ENCODE data around the gene VPS35L. TPM values are rescaled to one million over a fixed set of nuclear protein-coding genes. Genes with fewer than 3 reads are reported as not detected.
"Not testable (repeated sequence)": the region's sequence is repeated elsewhere in the genome, so short reads cannot be mapped to it uniquely, and the experiment has no call there.

Gene VPS35L
- total RNA-seq, 1 experiment from 2014 or later = 11.7 TPM

DNA sequence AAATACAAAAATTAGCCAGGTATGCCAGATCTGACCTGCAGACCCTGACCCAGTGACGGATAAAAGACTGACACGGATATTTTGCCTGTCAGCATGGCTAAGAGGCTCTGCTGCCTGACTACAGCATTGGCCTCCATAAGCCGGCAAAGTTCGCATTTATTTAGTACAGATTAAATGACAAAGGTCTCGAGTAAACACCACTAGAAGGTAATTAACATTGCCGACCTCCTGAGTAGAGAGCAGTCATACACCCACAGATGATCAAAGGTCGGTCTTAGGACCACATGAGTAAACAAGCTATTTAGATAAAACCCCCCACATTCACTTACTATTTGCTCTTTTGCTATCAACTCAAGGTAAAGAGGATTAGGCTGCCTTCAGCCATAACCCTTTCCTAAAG, 106.8 kb downstream of the VPS35L start:
- no peaks in the 10 kb centered on the region for H3K79me2 ChIP-seq (ENCODE audit: low read depth)
- no peak overlapping the region for H2AFZ ChIP-seq
- no peaks in the 10 kb centered on the region for H3K9me2 ChIP-seq (ENCODE audit: insufficient read depth)
- ChIA-PET POLR2A (ENCODE audit: unreplicated experiment) (no interaction called here), CTCF (no interaction called here)
- BruUV-seq (replicated peaks) = no TSS peak
- no peaks in the 10 kb centered on the region for H3K27me3 ChIP-seq (ENCODE audit: insufficient read depth, low read depth)
- no peaks in the 10 kb centered on the region for H3K36me3 ChIP-seq (ENCODE audit: low read depth)
- no peak for DNase-seq
- no peak overlapping the region for H3K4me3 ChIP-seq
- H3F3A ChIP-seq (ENCODE audit: insufficient read depth, low read depth) = no peaks in the 10 kb centered on the region
- intact Hi-C loops (cut with micrococcal nuclease; ENCODE audit: unreplicated experiment) = no loop called here
- H3K27ac ChIP-seq = no peak overlapping the region
- H3K4me1 ChIP-seq (replicated peaks; ENCODE audit: insufficient read depth) = no peaks in the 10 kb centered on the region
- H4K20me1 ChIP-seq (ENCODE audit: insufficient read depth) = no peaks in the 10 kb centered on the region
- TF ChIP-seq, protein P1, sequence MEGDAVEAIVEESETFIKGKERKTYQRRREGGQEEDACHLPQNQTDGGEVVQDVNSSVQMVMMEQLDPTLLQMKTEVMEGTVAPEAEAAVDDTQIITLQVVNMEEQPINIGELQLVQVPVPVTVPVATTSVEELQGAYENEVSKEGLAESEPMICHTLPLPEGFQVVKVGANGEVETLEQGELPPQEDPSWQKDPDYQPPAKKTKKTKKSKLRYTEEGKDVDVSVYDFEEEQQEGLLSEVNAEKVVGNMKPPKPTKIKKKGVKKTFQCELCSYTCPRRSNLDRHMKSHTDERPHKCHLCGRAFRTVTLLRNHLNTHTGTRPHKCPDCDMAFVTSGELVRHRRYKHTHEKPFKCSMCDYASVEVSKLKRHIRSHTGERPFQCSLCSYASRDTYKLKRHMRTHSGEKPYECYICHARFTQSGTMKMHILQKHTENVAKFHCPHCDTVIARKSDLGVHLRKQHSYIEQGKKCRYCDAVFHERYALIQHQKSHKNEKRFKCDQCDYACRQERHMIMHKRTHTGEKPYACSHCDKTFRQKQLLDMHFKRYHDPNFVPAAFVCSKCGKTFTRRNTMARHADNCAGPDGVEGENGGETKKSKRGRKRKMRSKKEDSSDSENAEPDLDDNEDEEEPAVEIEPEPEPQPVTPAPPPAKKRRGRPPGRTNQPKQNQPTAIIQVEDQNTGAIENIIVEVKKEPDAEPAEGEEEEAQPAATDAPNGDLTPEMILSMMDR (conservative IDR thresholded peaks at IDR 0.05) = no peak
- TF ChIP-seq EZH2 (IDR thresholded peaks at IDR 0.05; ENCODE audit: low read depth) = no peak
- H3K9me3 ChIP-seq (ENCODE audit: insufficient read depth, low read depth) = no peaks in the 10 kb centered on the region
- no peak overlapping the region for H3K4me2 ChIP-seq

DNA sequence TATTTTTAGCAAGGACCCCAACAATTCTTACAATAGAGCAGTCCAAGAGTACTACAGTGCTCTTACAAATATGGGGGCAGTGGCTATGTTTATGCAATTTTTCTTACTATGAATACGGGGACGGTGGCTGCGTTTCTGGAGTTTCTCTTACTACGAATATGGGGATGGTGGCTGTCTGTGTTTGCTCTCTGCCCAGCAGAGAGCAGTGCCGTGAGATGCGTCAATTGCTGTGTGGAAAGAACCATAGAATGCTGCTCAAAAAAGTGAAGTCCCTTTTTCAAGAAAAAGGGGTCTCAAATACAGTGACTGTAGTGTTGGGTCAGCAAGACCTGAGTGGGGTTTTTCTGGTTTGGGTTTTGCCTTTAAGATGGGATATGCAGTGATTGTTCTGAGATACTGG, 108.7 kb downstream of the VPS35L start:
- no peaks in the 10 kb centered on the region for H3F3A ChIP-seq (ENCODE audit: insufficient read depth, low read depth)
- no peaks in the 10 kb centered on the region for H3K79me2 ChIP-seq (ENCODE audit: low read depth)
- intact Hi-C loops (cut with micrococcal nuclease; ENCODE audit: unreplicated experiment) = no loop called here
- H3K9me2 ChIP-seq (ENCODE audit: insufficient read depth) = no peaks in the 10 kb centered on the region
- no peaks in the 10 kb centered on the region for H3K9me3 ChIP-seq (ENCODE audit: insufficient read depth, low read depth)
- CTCF ChIA-PET = no interaction called here
- no peaks in the 10 kb centered on the region for H3K27me3 ChIP-seq (ENCODE audit: insufficient read depth, low read depth)
- H2AFZ ChIP-seq = no peak overlapping the region
- no peaks in the 10 kb centered on the region for H4K20me1 ChIP-seq (ENCODE audit: insufficient read depth)
- no peak for DNase-seq
- no TSS peak for BruUV-seq (replicated peaks)
- no peak overlapping the region for H3K4me3 ChIP-seq
- POLR2A ChIA-PET (ENCODE audit: unreplicated experiment) = interaction anchor here (0.7 kb wide), 1 partner anchor 9 kb away, joined by 3 read pairs; no protein-coding TSS in a partner anchor
- H3K4me2 ChIP-seq = no peak overlapping the region
- no peaks in the 10 kb centered on the region for H3K36me3 ChIP-seq (ENCODE audit: low read depth)
- no peak for TF ChIP-seq EZH2 (IDR thresholded peaks at IDR 0.05; ENCODE audit: low read depth)
- TF ChIP-seq, protein P1 (conservative IDR thresholded peaks at IDR 0.05) = no peak
- no peaks in the 10 kb centered on the region for H3K4me1 ChIP-seq (replicated peaks; ENCODE audit: insufficient read depth)
- H3K27ac ChIP-seq = no peak overlapping the region

DNA sequence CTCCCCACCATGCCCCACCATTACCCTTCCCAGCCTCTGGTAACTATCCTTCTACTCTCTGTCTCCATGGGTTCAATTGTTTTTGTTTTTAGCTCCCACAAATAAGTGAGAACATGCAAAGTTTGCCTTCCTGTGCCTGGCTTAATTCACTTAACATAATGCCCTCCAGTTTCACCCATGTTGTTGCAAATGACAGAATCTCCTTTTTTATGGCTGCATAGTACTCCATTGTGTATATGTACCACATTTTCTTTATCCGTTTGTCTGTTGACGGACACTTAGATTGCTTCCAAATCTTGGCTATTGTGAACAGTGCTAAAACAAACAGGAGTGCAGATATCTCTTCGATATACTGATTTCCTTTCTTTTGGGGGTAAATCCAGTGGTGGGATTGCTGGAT, 109.8 kb downstream of the VPS35L start:
- H3K27me3 ChIP-seq (ENCODE audit: insufficient read depth, low read depth); H2AFZ ChIP-seq; BruUV-seq (replicated peaks); H3K9me2 ChIP-seq (ENCODE audit: insufficient read depth); CTCF ChIA-PET; DNase-seq; H3K27ac ChIP-seq; H3K9me3 ChIP-seq (ENCODE audit: insufficient read depth, low read depth); H3F3A ChIP-seq (ENCODE audit: insufficient read depth, low read depth); POLR2A ChIA-PET (ENCODE audit: unreplicated experiment); H3K4me1 ChIP-seq (replicated peaks; ENCODE audit: insufficient read depth); H3K79me2 ChIP-seq (ENCODE audit: low read depth); H3K4me2 ChIP-seq; H3K36me3 ChIP-seq (ENCODE audit: low read depth); H3K4me3 ChIP-seq; intact Hi-C loops (cut with micrococcal nuclease; ENCODE audit: unreplicated experiment); H4K20me1 ChIP-seq (ENCODE audit: insufficient read depth): not testable (repeated sequence)

DNA sequence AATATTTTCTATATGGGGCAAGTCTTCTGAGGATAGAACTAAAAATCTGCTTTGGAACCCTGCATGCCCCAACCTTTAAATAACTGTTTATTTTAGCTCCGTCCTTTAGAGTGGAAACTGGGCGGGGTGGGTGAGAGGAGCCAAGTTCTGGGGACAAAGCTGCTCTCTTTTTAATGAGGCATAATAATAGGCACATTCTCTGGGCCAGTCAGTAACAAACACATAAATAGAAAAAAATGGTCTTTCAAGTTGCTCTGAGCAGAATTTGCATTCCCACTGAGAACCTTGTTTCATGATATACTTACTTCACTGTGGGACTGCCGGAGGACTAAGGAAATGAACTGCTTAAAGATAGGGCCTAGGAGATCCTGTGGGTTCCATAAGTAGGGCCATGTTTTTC, 111.0 kb downstream of the VPS35L start:
- no peak for DNase-seq
- H3K4me3 ChIP-seq = no peak overlapping the region
- no peaks in the 10 kb centered on the region for H3F3A ChIP-seq (ENCODE audit: insufficient read depth, low read depth)
- no peak overlapping the region for H3K4me2 ChIP-seq
- ChIA-PET POLR2A (ENCODE audit: unreplicated experiment) (no interaction called here), CTCF (no interaction called here)
- H2AFZ ChIP-seq = no peak overlapping the region
- H3K9me3 ChIP-seq (ENCODE audit: insufficient read depth, low read depth) = no peaks in the 10 kb centered on the region
- no peaks in the 10 kb centered on the region for H3K79me2 ChIP-seq (ENCODE audit: low read depth)
- no peaks in the 10 kb centered on the region for H3K4me1 ChIP-seq (replicated peaks; ENCODE audit: insufficient read depth)
- intact Hi-C loops (cut with micrococcal nuclease; ENCODE audit: unreplicated experiment) = no loop called here
- no TSS peak for BruUV-seq (replicated peaks)
- no peaks in the 10 kb centered on the region for H3K27me3 ChIP-seq (ENCODE audit: insufficient read depth, low read depth)
- no peak overlapping the region for H3K27ac ChIP-seq
- H3K9me2 ChIP-seq (ENCODE audit: insufficient read depth) = no peaks in the 10 kb centered on the region
- H4K20me1 ChIP-seq (ENCODE audit: insufficient read depth) = no peaks in the 10 kb centered on the region
- TF ChIP-seq, protein P1 (conservative IDR thresholded peaks at IDR 0.05) = no peak
- TF ChIP-seq EZH2 (IDR thresholded peaks at IDR 0.05; ENCODE audit: low read depth) = no peak
- no peaks in the 10 kb centered on the region for H3K36me3 ChIP-seq (ENCODE audit: low read depth)
